K562 (cell line): ENCODE data around the gene ADGRB2.

Source experiments
- CTCF ChIP-seq, 3 experiments: IDR thresholded peaks in 2 of 3; conservative IDR thresholded peaks in 1 of 3; 2 replicates each; pipeline ENCODE4 v1.5.1; 2011 to 2012; ENCODE audit warnings: low read length in 3 of 3, mild to moderate bottlenecking in 3 of 3, control low read depth in 2 of 3, improper control_type of control experiment in 1 of 3, inconsistent platforms in 1 of 3, low read depth in 1 of 3, mixed read lengths in 1 of 3, moderate library complexity in 1 of 3; ENCODE audit not compliant: insufficient read depth in 2 of 3
- PRDM10 ChIP-seq: fragments of 450-650 bp; IDR thresholded peaks from 2 replicates; pipeline ENCODE4 v1.6.1; 2018; ENCODE audit not compliant: partially characterized antibody
- RBBP5 ChIP-seq: fragments of 200-600 bp; sonication (generic); IDR thresholded peaks from 2 replicates; pipeline ENCODE4 v1.6.1; 2012; ENCODE audit warnings: borderline replicate concordance, mild to moderate bottlenecking, low read length, control low read depth, inconsistent platforms; ENCODE audit not compliant: insufficient read depth, poor library complexity, severe bottlenecking

- no peak for TF ChIP-seq CTCF (IDR thresholded peaks at IDR 0.05 in 2 of 3, conservative IDR thresholded peaks at IDR 0.05 in 1 of 3; ENCODE audit: insufficient read depth in 2 of 3, low read depth in 1 of 3, low read length in 3 of 3)
- TF ChIP-seq RBBP5, result no peak
- TF ChIP-seq PRDM10, result no peak
These were observed 24.7 kb upstream of the ADGRB2 start for GRCh38 chr1:31788825-31789256.
